GM23338 (cell line): Measurements from ENCODE around the gene GFRAL. TPM values are rescaled to one million over a fixed set of nuclear protein-coding genes. Genes with fewer than 3 reads are reported as not detected.

Source experiments
- ATAC-seq: fragments of 200-7000 bp; cut with Tn5 transposase; 3 replicates; pipeline ENCODE4 v1.9.1; 2020
- DNase-seq: peaks from one replicate; pipeline ENCODE4 v3.0.0-alpha.2; 2015; ENCODE audit warnings: low spot score
- H2AFZ ChIP-seq: fragments of 200-600 bp; sonication (generic); 2 replicates; pipeline ENCODE4 v1.8.0; 2016; ENCODE audit warnings: antibody characterized with exemption, mild to moderate bottlenecking, moderate library complexity
- H3F3A ChIP-seq: fragments of 200-600 bp; sonication (generic); replicated peaks from 2 replicates; pipeline ENCODE4 v1.8.0; 2017; ENCODE audit warnings: antibody characterized with exemption, mixed run types, low read depth
- H3K27ac ChIP-seq: fragments of 200-600 bp; sonication (generic); 2 replicates; pipeline ENCODE4 v1.6.1; 2016; ENCODE audit warnings: low read depth
- H3K27me3 ChIP-seq: fragments of 200-600 bp; sonication (generic); 2 replicates; pipeline ENCODE4 v1.8.0; 2016; ENCODE audit warnings: mild to moderate bottlenecking, mixed run types, moderate library complexity; ENCODE audit not compliant: insufficient read depth
- H3K36me3 ChIP-seq: fragments of 200-600 bp; sonication (generic); 2 replicates; pipeline ENCODE4 v1.8.0; 2016; ENCODE audit warnings: mild to moderate bottlenecking; ENCODE audit not compliant: insufficient read depth
- H3K4me1 ChIP-seq: fragments of 200-600 bp; sonication (generic); 2 replicates; pipeline ENCODE4 v1.8.0; 2016; ENCODE audit warnings: mild to moderate bottlenecking, moderate library complexity; ENCODE audit not compliant: insufficient read depth
- H3K4me2 ChIP-seq: fragments of 200-600 bp; sonication (generic); 2 replicates; pipeline ENCODE4 v1.7.1; 2017; ENCODE audit warnings: mixed run types
- H3K4me3 ChIP-seq: fragments of 200-600 bp; sonication (generic); 2 replicates; pipeline ENCODE4 v1.6.1; 2016; ENCODE audit warnings: mixed run types
- H3K79me2 ChIP-seq: fragments of 200-600 bp; sonication (generic); replicated peaks from 2 replicates; pipeline ENCODE4 v1.8.0; 2017; ENCODE audit warnings: mild to moderate bottlenecking; ENCODE audit not compliant: insufficient read depth
- H3K9me2 ChIP-seq: fragments of 200-600 bp; sonication (generic); 2 replicates; pipeline ENCODE4 v1.8.0; 2017; ENCODE audit not compliant: insufficient read depth
- H4K20me1 ChIP-seq: fragments of 200-600 bp; sonication (generic); replicated peaks from 2 replicates; pipeline ENCODE4 v1.8.0; 2017; ENCODE audit warnings: mild to moderate bottlenecking; ENCODE audit not compliant: insufficient read depth
- H3K27ac Mint-ChIP-seq: 2 replicates; pipeline ENCODE4 v1.8.0; 2020; ENCODE audit warnings: inconsistent platforms, mild to moderate bottlenecking, moderate library complexity, mixed read lengths
- H3K27me3 Mint-ChIP-seq: 3 replicates; pipeline ENCODE4 v1.8.0; 2022; ENCODE audit warnings: low read depth, mild to moderate bottlenecking, moderate library complexity, mixed read lengths, inconsistent platforms; ENCODE audit not compliant: insufficient read depth, poor library complexity
- H3K36me3 Mint-ChIP-seq: 3 replicates; pipeline ENCODE4 v1.8.0; 2021; ENCODE audit warnings: low read depth, mild to moderate bottlenecking, inconsistent platforms, moderate library complexity, mixed read lengths
- H3K4me1 Mint-ChIP-seq: 3 replicates; pipeline ENCODE4 v1.8.0; 2020; ENCODE audit warnings: mild to moderate bottlenecking, inconsistent platforms, mixed read lengths
- H3K4me3 Mint-ChIP-seq: 3 replicates; pipeline ENCODE4 v1.8.0; 2021; ENCODE audit warnings: moderate library complexity, mild to moderate bottlenecking, inconsistent platforms, mixed read lengths
- H3K9me3 Mint-ChIP-seq: 3 replicates; pipeline ENCODE4 v1.8.0; 2020; ENCODE audit warnings: moderate library complexity, mild to moderate bottlenecking, inconsistent platforms, mixed read lengths
- CREB1 ChIP-seq: fragments of 250-450 bp; sonication (Bioruptor Pico); IDR thresholded peaks from 2 replicates; pipeline ENCODE4 v1.5.0; 2020; ENCODE audit warnings: low read depth, mild to moderate bottlenecking, moderate library complexity
- ETS1 ChIP-seq: IDR thresholded peaks from 2 replicates; pipeline ENCODE4 v1.6.1; 2016; ENCODE audit warnings: antibody characterized with exemption
- EZH2phosphoT487 ChIP-seq: fragments of 200-600 bp; sonication (generic); IDR thresholded peaks from one replicate; pipeline ENCODE4 v1.8.1; 2018; ENCODE audit warnings: antibody characterized with exemption; ENCODE audit not compliant: unreplicated experiment
- JUNB ChIP-seq: IDR thresholded peaks from one replicate; pipeline ENCODE4 v1.6.1; 2016; ENCODE audit warnings: antibody characterized with exemption; ENCODE audit not compliant: unreplicated experiment
- ZNF331 ChIP-seq: fragments of 250-450 bp; sonication (Bioruptor Pico); IDR thresholded peaks from 2 replicates; pipeline ENCODE4 v1.5.0; 2020; ENCODE audit warnings: low read depth, mild to moderate bottlenecking, moderate library complexity
- polyA plus RNA-seq: library from polyadenylated mRNA; unstranded; fragments of >200 nt; fragmentation: Nextera tagmentation; extraction: Ambion mirVana; gene quantifications from 2 replicates; pipeline ENCODE4 v1.2.1, GENCODE V29; 2016
- total RNA-seq: library from RNA; depleted of rRNA; stranded (reverse); fragments of >200 nt; shearing (Covaris generic); gene quantifications from 2 replicates; pipeline ENCODE4 v1.2.3, GENCODE V29; 2014
- TF ChIP-seq, protein P1 (sequence below): IDR thresholded peaks from one replicate; pipeline ENCODE4 v1.6.1; 2018; ENCODE audit warnings: antibody characterized with exemption; ENCODE audit not compliant: unreplicated experiment

The GFRAL gene
- total and polyA plus RNA-seq, 2 experiments from 2014 or later: not detected

- no peak for ATAC-seq
- Mint-ChIP-seq H3K4me1 (no peaks in the 10 kb centered on the region), H3K27ac (no peak overlapping the region), H3K27me3 (no peaks in the 10 kb centered on the region), H3K36me3 (no peaks in the 10 kb centered on the region), H3K9me3 (peaks cover 2% of the 10 kb centered on the region; the same call in 2 of the 3 replicates), H3K4me3 (no peak overlapping the region)
- DNase-seq: no peak
- Histone ChIP-seq H3K9me2 (no peaks in the 10 kb centered on the region), H3K4me2 (no peak overlapping the region), H3K79me2 (no peaks in the 10 kb centered on the region), H2AFZ (peak overlapping the region; percentile 25), H3K4me3 (no peak overlapping the region), H3K4me1 (no peaks in the 10 kb centered on the region), H4K20me1 (no peaks in the 10 kb centered on the region), H3K27ac (no peak overlapping the region), H3K36me3 (no peaks in the 10 kb centered on the region), H3K27me3 (no peaks in the 10 kb centered on the region), H3F3A (no peaks in the 10 kb centered on the region)
- no peak for TF ChIP-seq ETS1
Measured at GRCh38 chr6:55299286-55299985, 27.8 kb upstream of the GFRAL start.

DNA sequence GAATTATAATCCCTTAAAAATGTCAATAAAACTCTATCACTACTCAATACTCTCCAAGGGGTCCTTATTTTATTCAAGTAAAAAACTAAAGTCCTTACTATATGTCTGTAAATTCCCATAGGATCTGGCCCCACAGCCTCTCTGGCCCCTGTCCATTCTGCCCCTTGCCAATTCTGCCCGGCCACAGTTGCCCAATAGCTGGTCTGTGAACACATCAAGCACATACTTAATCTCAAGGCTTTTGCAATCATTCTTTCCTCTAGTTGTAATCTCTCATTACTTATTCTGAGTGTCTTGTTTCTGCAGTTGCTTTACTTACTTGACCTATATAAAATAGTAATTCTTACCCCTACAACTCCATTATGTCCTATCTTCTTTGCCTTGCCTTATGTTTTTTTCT lies 22.5 kb upstream of the GFRAL start:
- no peaks in the 10 kb centered on the region for H3K4me1 Mint-ChIP-seq
- no peak overlapping the region for H3K27ac ChIP-seq

DNA sequence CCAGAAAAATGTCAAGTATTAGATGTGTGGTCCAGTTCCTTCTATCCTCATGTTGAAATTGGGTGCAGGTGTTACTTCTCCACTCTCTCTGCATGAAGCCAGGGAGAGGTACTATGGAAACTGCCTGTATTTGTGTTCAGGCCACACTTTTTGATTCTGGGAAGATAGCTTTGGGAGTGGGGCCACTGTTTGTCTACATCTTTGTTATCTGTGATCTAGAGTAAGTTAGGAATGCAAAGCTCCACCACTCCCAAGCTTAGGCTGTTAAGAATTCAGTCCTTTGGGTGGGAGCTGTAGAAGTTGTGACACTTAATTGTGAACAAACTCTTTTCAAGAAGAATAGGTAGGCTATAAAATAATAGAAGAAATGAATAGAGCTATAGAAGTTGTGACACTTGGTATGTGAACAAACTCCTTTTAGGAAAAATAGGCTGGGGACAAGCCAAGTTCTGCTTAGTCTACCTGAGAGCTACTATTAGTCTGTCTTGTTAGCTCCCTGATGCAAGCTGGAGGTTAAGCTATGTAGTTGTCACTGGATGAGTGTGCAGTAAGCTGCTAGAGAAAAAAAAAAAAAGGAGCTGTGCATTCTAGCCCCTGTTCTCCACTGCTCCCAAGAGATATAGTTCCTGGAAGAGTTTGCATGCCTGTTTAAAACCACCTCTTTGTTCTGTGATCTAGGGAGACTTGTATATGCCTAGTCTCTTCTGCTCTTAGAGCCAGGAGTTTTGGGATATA lies 7.1 kb upstream of the GFRAL start:
- Mint-ChIP-seq H3K27me3 (no peaks in the 10 kb centered on the region), H3K36me3 (no peaks in the 10 kb centered on the region), H3K4me1 (no peaks in the 10 kb centered on the region), H3K4me3 (no peak overlapping the region), H3K27ac (no peak overlapping the region), H3K9me3 (no peaks in the 10 kb centered on the region)
- Histone ChIP-seq H3K27ac (no peak overlapping the region), H3F3A (no peaks in the 10 kb centered on the region), H3K9me2 (no peaks in the 10 kb centered on the region), H3K27me3 (no peaks in the 10 kb centered on the region), H3K4me3 (no peak overlapping the region), H4K20me1 (no peaks in the 10 kb centered on the region), H2AFZ (peak overlapping the region; percentile 48; the same call in 1 of the 2 replicates), H3K79me2 (no peaks in the 10 kb centered on the region), H3K4me2 (no peak overlapping the region), H3K36me3 (no peaks in the 10 kb centered on the region), H3K4me1 (no peaks in the 10 kb centered on the region)
- ATAC-seq (no peak), DNase-seq (no peak)
- no peak for TF ChIP-seq ZNF331 (CRISPR knock-in tag)
- no peak for TF ChIP-seq ETS1
- TF ChIP-seq, protein P1, sequence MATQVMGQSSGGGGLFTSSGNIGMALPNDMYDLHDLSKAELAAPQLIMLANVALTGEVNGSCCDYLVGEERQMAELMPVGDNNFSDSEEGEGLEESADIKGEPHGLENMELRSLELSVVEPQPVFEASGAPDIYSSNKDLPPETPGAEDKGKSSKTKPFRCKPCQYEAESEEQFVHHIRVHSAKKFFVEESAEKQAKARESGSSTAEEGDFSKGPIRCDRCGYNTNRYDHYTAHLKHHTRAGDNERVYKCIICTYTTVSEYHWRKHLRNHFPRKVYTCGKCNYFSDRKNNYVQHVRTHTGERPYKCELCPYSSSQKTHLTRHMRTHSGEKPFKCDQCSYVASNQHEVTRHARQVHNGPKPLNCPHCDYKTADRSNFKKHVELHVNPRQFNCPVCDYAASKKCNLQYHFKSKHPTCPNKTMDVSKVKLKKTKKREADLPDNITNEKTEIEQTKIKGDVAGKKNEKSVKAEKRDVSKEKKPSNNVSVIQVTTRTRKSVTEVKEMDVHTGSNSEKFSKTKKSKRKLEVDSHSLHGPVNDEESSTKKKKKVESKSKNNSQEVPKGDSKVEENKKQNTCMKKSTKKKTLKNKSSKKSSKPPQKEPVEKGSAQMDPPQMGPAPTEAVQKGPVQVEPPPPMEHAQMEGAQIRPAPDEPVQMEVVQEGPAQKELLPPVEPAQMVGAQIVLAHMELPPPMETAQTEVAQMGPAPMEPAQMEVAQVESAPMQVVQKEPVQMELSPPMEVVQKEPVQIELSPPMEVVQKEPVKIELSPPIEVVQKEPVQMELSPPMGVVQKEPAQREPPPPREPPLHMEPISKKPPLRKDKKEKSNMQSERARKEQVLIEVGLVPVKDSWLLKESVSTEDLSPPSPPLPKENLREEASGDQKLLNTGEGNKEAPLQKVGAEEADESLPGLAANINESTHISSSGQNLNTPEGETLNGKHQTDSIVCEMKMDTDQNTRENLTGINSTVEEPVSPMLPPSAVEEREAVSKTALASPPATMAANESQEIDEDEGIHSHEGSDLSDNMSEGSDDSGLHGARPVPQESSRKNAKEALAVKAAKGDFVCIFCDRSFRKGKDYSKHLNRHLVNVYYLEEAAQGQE: no peak
- no peak for TF ChIP-seq CREB1 (CRISPR knock-in tag)
- no peak for TF ChIP-seq JUNB
- no peak for TF ChIP-seq EZH2phosphoT487

More for the DNA sequence above, 22.5 kb upstream of the GFRAL start:
- H3K36me3 Mint-ChIP-seq: no peaks in the 10 kb centered on the region
- H3F3A ChIP-seq: no peaks in the 10 kb centered on the region
- no peaks in the 10 kb centered on the region for H3K27me3 Mint-ChIP-seq
- H3K4me3 ChIP-seq: no peak overlapping the region
- H3K4me2 ChIP-seq: no peak overlapping the region
- no peak for TF ChIP-seq ZNF331 (CRISPR knock-in tag)
- no peaks in the 10 kb centered on the region for H3K4me1 ChIP-seq
- no peak overlapping the region for H3K4me3 Mint-ChIP-seq
- H4K20me1 ChIP-seq: no peaks in the 10 kb centered on the region
- H3K79me2 ChIP-seq: no peaks in the 10 kb centered on the region
- no peaks in the 10 kb centered on the region for H3K36me3 ChIP-seq
- H3K9me3 Mint-ChIP-seq: no peaks in the 10 kb centered on the region
- H2AFZ ChIP-seq: no peak overlapping the region
- H3K27me3 ChIP-seq: no peaks in the 10 kb centered on the region
- no peak for ATAC-seq
- H3K9me2 ChIP-seq: no peaks in the 10 kb centered on the region
- no peak for DNase-seq
- H3K27ac Mint-ChIP-seq: no peak overlapping the region
